Measurements from ENCODE around the gene GREM1.

GREM1 gene

GRCh38 chr15:32778391-32779176 is 60.8 kb downstream of the GREM1 start:
- no peak for ATAC-seq
- H3K9me3 Mint-ChIP-seq = peaks cover 3% of the 10 kb centered on the region
- H3K36me3 Mint-ChIP-seq = no peaks in the 10 kb centered on the region
- no peak overlapping the region for H3K4me3 Mint-ChIP-seq
- no peak overlapping the region for H3K27ac Mint-ChIP-seq
- no peaks in the 10 kb centered on the region for H3K4me1 Mint-ChIP-seq
- DNase-seq (ENCODE audit: low spot score in 2 of 2) = no peak

GRCh38 chr15:32781781-32782180 is 64.0 kb downstream of the GREM1 start:
- H3K27ac Mint-ChIP-seq = no peak overlapping the region
- H3K4me3 Mint-ChIP-seq = no peak overlapping the region
- no peaks in the 10 kb centered on the region for H3K36me3 Mint-ChIP-seq
- ATAC-seq (no peak), DNase-seq (ENCODE audit: low spot score in 2 of 2) (no peak)
- H3K4me1 Mint-ChIP-seq = no peaks in the 10 kb centered on the region
- H3K9me3 Mint-ChIP-seq = peaks cover 3% of the 10 kb centered on the region

- Mint-ChIP-seq H3K27ac (no peak overlapping the region), H3K4me3 (no peak overlapping the region), H3K36me3 (no peaks in the 10 kb centered on the region), H3K9me3 (peaks cover 3% of the 10 kb centered on the region), H3K4me1 (no peaks in the 10 kb centered on the region)
- DNase-seq (ENCODE audit: low spot score in 2 of 2) (no peak), ATAC-seq (no peak)
Measured at GRCh38 chr15:32784581-32784980, 66.8 kb downstream of the GREM1 start.

DNA sequence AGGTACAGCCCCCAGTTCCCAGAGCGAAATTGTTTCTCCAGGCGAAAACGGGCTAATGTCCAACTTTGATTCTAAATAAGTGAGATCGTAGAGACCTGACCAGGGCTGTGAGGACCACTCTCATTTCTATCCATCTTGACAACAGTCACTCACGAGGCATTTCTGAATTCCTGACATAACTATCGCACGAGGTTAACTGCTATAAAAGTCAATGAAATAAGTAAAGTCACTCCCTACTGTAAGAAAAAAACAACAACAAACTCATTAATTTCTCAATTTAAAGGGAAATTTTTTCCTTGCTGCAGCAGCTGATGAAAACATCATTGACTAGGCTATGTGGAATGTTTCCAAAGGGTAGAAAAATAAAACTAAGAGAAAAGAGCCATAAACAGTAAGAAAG is 69.1 kb downstream of the GREM1 start:
- Mint-ChIP-seq H3K9me3 (peaks cover under 1% of the 10 kb centered on the region), H3K4me1 (no peaks in the 10 kb centered on the region), H3K4me3 (no peak overlapping the region), H3K36me3 (no peaks in the 10 kb centered on the region), H3K27ac (no peak overlapping the region)
- ATAC-seq = no peak
- DNase-seq (ENCODE audit: low spot score in 2 of 2) = no peak

- no peaks in the 10 kb centered on the region for H3K9me3 Mint-ChIP-seq
- no peak overlapping the region for H3K4me3 Mint-ChIP-seq
- DNase-seq (ENCODE audit: low spot score in 2 of 2) (no peak), ATAC-seq (no peak)
- H3K36me3 Mint-ChIP-seq = no peaks in the 10 kb centered on the region
- no peaks in the 10 kb centered on the region for H3K4me1 Mint-ChIP-seq
- no peak overlapping the region for H3K27ac Mint-ChIP-seq
Measured at GRCh38 chr15:32787949-32788348, 70.1 kb downstream of the GREM1 start.

GRCh38 chr15:32790352-32790999 is 72.7 kb downstream of the GREM1 start:
- H3K4me3 Mint-ChIP-seq = no peak overlapping the region
- no peaks in the 10 kb centered on the region for H3K9me3 Mint-ChIP-seq
- no peaks in the 10 kb centered on the region for H3K36me3 Mint-ChIP-seq
- no peak for ATAC-seq
- no peaks in the 10 kb centered on the region for H3K4me1 Mint-ChIP-seq
- H3K27ac Mint-ChIP-seq = no peak overlapping the region
- DNase-seq (ENCODE audit: low spot score in 2 of 2) = no peak

DNA sequence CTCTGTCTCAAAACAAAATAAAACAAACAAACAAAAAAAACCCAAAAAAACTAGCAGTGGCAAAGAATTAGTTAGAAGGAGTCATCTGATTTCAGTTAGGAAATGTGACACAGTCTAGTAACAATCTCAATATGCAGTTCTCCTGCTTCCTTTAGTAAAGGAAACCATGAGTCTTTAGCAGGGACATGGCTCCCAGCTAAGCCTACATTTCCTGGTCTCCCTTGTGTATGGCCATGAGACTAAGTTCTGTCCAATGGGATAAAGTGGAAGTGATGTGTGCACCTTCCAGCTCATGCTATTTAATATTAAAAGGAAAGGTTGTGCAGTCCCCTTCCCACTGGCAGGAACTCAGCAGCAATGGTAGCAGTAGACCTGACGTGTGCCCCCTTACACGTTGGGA is 74.6 kb downstream of the GREM1 start:
- Mint-ChIP-seq H3K36me3 (no peaks in the 10 kb centered on the region), H3K4me3 (no peak overlapping the region), H3K9me3 (no peaks in the 10 kb centered on the region), H3K27ac (no peak overlapping the region), H3K4me1 (no peaks in the 10 kb centered on the region)
- ATAC-seq (no peak), DNase-seq (ENCODE audit: low spot score in 2 of 2) (no peak)

All from stimulated activated effector memory CD8-positive, alpha-beta T cell treated with anti-CD3 and anti-CD28 coated beads, Interleukin-12 subunit alpha, Interleukin-12 subunit beta, amount 100 ng/mL, for 72 hours (primary cell).